Erythroblast (primary cell): Measurements from ENCODE around the gene MARVELD2.
"Not testable (repeated sequence)": the region's sequence is repeated elsewhere in the genome, so short reads cannot be mapped to it uniquely, and the experiment has no call there.

Experiments
- GATA1 ChIP-seq: IDR thresholded peaks from 2 replicates; pipeline ENCODE4 v1.6.1; 2011; ENCODE audit warnings: low read depth, mild to moderate bottlenecking, control low read depth, low read length, moderate library complexity
- POLR2A ChIP-seq: IDR thresholded peaks from 2 replicates; pipeline ENCODE4 v1.6.1; 2011; ENCODE audit warnings: mild to moderate bottlenecking, low read length

GRCh38 chr5:69455428-69455988 lies 40.6 kb downstream of the MARVELD2 start:
- not testable (repeated sequence) for TF ChIP-seq POLR2A, GATA1
